ENCODE measurements around the gene PARP15. TPM values are rescaled to one million over a fixed set of nuclear protein-coding genes. Genes with fewer than 3 reads are reported as not detected.

PARP15 gene
- 10.8 and 12.1 TPM in 2 replicates for total RNA-seq

DNA sequence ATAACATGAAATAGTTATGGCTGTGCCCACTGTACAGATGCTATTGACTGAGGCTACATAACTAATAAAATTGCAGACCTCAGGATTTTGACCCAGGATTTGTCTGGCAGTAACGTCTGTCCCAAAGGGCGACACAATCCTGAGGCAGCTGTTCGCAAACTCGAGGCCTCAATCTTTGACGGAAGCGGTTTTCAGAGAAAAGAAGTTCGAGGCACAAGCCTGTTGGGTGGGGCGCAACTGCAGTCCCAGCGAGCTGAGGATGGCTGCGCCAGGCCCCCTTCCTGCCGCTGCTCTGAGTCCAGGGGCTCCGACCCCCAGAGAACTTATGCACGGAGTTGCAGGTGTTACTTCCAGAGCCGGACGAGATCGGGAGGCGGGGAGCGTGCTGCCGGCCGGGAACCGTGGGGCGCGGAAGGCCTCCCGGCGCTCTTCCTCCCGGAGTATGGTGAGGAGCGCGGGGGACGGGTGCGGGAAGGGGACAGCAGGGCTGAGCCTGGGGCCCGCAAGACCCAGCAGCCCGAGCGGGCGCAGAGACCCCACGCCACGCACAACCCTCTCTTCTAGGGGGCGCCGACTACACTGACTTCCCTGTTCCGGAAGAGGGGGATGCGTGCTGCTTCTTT is at the start of gene PARP15:
Gene PARP15, plus strand, starts transcription at position 242 of the 623 bp plus-strand sequence. Its CDS starts 18 bp downstream, at position 260.
- Mint-ChIP-seq H3K36me3 (ENCODE audit: low read depth) (peaks cover 50% of the 10 kb centered on the region), H3K27ac (peak within 1 kb of the TSS; percentile 98), H3K4me1 (peaks cover 54% of the 10 kb centered on the region), H3K9me3 (peaks cover 11% of the 10 kb centered on the region), H3K4me3 (peak within 1 kb of the TSS; percentile 89), H3K27me3 (no peaks in the 10 kb centered on the region)
- peak; percentile 85 for DNase-seq
- intact Hi-C loops (cut with micrococcal nuclease): loop anchor here (2.0 to 5.0 kb wide), 2 partner anchors 45 to 65 kb away; no protein-coding TSS in a partner anchor

DNA sequence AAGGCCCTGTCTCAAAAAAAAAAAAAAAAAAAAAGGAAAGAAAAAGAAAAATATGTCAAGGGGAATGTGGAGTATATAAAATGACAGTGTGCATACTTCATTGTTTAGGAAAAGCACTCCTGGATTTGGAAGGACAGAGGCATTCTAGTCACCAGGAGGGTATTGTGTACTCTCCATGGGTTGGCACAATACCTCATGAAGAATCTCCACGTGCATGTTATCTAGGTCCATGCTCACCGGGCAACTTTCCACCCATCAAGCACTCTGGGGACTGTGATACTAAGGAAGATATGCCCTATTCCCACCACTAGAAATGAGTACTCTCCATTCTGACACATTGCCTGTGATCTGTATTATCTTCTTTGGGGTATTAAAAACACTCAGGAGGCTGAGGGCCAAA is 47.3 kb upstream of the PARP15 start:
- Mint-ChIP-seq H3K27ac (peak overlapping the region; percentile 65), H3K4me3 (no peak overlapping the region), H3K36me3 (ENCODE audit: low read depth) (peaks cover 70% of the 10 kb centered on the region), H3K9me3 (no peaks in the 10 kb centered on the region), H3K27me3 (no peaks in the 10 kb centered on the region), H3K4me1 (peaks cover 32% of the 10 kb centered on the region)
- DNase-seq: peak; percentile 47
- intact Hi-C loops (cut with micrococcal nuclease): loop anchor here (5.0 kb wide), 1 partner anchor 47 kb away; the partner anchor contains the start of gene PARP15

DNA sequence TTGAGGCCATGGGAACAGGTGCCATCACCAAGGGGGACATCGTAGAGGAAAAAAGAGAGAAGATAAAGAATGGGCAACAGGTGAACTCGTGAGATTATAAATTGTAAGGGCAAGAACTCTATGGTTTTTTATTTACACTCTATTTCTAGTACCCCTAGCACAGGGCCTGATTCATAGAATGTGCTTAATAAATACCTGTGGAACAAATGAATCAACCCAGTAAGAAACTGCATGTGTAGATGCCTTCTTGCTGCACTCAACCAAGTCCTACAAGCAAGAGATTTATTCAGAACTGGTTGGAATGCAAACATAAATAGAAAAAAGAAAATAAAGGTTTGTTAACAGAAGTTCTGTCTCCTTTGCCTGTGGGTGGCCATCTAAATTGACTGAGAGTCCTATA is 44.0 kb upstream of the PARP15 start:
- no peaks in the 10 kb centered on the region for H3K27me3 Mint-ChIP-seq
- DNase-seq: no peak
- H3K4me1 Mint-ChIP-seq: peaks cover 42% of the 10 kb centered on the region
- intact Hi-C loops (cut with micrococcal nuclease): loop anchor here (2.0 to 5.0 kb wide), 3 partner anchors 31 to 117 kb away; partner anchors contain the start of genes DTX3L, PARP15, PARP9 and WDR5B
- H3K36me3 Mint-ChIP-seq (ENCODE audit: low read depth): peaks cover 74% of the 10 kb centered on the region
- H3K9me3 Mint-ChIP-seq: no peaks in the 10 kb centered on the region
- H3K27ac Mint-ChIP-seq: peak overlapping the region; percentile 63
- peak overlapping the region; percentile 28 for H3K4me3 Mint-ChIP-seq

DNA sequence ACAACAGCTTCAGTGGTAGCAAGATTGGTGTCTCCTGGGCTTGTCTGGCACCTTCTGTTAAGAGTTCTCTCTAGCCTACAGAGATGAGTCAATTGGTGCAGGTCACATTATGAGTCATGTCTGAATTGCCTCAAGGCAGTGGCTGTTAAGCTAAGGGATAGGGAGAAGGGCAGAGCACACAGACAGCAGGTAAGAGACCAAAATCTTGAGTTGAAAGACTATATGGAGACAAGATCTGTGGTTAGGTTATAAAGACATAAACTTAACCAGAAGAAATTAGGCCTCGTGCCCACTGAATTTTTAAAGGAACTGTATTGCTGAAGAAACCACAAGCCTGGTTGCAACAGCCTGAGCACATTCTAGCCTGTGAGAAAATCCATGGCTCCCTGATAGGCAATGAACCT is 43.5 kb upstream of the PARP15 start:
- intact Hi-C loops (cut with micrococcal nuclease): loop anchor here (1.0 to 5.0 kb wide), 9 partner anchors 20 to 141 kb away; partner anchors contain the start of genes DTX3L, KPNA1, PARP15 and PARP9
- H3K27me3 Mint-ChIP-seq: no peaks in the 10 kb centered on the region
- H3K4me1 Mint-ChIP-seq: peaks cover 46% of the 10 kb centered on the region
- H3K9me3 Mint-ChIP-seq: no peaks in the 10 kb centered on the region
- peak overlapping the region; percentile 63 for H3K27ac Mint-ChIP-seq
- peaks cover 76% of the 10 kb centered on the region for H3K36me3 Mint-ChIP-seq (ENCODE audit: low read depth)
- peak overlapping the region; percentile 9 for H3K4me3 Mint-ChIP-seq
- peak; percentile 81 for DNase-seq

DNA sequence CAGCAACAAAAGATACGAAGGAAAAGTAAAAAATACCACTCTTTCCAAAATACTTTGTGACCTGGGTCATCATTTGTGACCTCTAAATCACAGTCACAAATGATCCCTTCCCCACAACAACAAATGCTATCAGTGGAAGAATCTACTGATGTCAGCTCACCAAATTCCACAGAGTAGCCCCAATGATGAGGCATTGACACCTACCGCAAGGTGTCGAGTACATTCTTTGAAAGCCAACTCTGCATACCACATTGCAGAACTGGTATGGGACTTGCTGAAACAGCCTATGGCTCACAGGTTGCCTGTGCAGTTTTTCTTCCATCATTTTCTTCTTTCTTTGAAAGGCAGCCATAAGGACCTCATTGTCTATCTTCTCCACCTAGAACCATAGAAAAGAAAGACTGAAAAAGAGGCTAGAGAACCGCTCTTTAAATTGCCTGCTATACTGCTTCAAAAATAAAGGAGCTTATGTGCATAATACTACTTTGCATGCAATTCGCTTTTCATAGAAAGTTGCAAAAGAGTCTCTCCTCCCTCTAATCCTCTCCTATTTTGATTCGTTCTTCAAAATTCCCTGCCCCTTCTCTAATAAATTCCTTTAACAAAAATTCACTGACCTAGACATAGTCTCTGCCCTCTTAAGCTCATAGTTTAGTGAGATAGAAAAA is 41.4 kb upstream of the PARP15 start:
- peaks cover 80% of the 10 kb centered on the region for H3K36me3 Mint-ChIP-seq (ENCODE audit: low read depth)
- DNase-seq: no peak
- H3K27me3 Mint-ChIP-seq: no peaks in the 10 kb centered on the region
- no peak overlapping the region for H3K27ac Mint-ChIP-seq
- peaks cover 52% of the 10 kb centered on the region for H3K4me1 Mint-ChIP-seq
- intact Hi-C loops (cut with micrococcal nuclease): loop anchor here (2.0 kb wide), 3 partner anchors 75 to 143 kb away; no protein-coding TSS in a partner anchor
- H3K9me3 Mint-ChIP-seq: no peaks in the 10 kb centered on the region
- H3K4me3 Mint-ChIP-seq: no peak overlapping the region

DNA sequence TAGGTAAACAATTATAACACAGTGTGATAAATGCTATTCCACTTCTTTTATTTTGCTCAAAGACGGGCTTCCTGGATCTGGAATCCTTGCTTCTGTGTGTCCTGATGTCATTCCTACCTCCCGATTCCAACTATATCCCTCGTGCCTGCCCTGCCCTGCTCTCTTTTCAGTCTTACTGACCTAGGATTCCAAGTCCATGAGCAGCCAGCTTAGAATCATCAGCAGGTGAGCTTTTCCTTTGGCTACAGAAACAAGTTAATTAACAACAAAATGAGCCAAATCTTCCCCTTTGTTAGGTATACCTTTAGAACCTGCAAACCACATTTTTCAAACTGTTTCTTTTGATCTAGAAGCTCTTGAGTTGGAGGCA is 40.8 kb upstream of the PARP15 start:
- Mint-ChIP-seq H3K4me3 (no peak overlapping the region), H3K27ac (no peak overlapping the region), H3K36me3 (ENCODE audit: low read depth) (peaks cover 81% of the 10 kb centered on the region)

DNA sequence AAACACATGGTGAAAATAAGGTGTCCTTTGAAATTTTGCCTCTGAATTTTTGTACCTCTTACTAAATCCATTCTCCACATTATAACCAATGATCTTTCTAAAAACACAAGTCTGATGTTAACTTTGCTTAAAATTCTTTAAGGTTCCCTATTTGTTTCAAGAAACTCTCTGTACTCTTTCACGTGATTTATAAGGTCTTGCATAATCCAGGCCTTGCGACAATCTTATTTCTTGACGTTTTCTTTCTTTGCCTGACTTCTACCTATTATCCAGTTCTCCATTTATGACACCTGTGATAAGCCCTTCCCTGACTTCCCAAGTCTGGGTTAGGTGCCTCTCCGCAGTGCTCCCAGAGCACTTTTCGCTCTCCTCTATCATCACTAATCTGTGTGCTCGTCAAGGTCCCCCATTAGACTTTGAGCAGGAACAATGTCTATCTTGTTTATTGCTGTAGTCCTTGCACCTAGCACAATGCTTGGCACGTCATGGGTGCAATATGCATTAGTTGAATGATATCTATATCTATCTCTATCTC is 38.4 kb upstream of the PARP15 start:
- intact Hi-C loops (cut with micrococcal nuclease): no loop called here
- H3K27ac Mint-ChIP-seq: no peak overlapping the region
- DNase-seq: no peak
- H3K4me1 Mint-ChIP-seq: peaks cover 32% of the 10 kb centered on the region
- H3K36me3 Mint-ChIP-seq (ENCODE audit: low read depth): peaks cover 73% of the 10 kb centered on the region
- H3K4me3 Mint-ChIP-seq: no peak overlapping the region
- H3K27me3 Mint-ChIP-seq: no peaks in the 10 kb centered on the region
- no peaks in the 10 kb centered on the region for H3K9me3 Mint-ChIP-seq

More for the DNA sequence above, 40.8 kb upstream of the PARP15 start:
- no peak for DNase-seq
- intact Hi-C loops (cut with micrococcal nuclease): no loop called here
- H3K9me3 Mint-ChIP-seq: no peaks in the 10 kb centered on the region
- peaks cover 52% of the 10 kb centered on the region for H3K4me1 Mint-ChIP-seq
- H3K27me3 Mint-ChIP-seq: no peaks in the 10 kb centered on the region

DNA sequence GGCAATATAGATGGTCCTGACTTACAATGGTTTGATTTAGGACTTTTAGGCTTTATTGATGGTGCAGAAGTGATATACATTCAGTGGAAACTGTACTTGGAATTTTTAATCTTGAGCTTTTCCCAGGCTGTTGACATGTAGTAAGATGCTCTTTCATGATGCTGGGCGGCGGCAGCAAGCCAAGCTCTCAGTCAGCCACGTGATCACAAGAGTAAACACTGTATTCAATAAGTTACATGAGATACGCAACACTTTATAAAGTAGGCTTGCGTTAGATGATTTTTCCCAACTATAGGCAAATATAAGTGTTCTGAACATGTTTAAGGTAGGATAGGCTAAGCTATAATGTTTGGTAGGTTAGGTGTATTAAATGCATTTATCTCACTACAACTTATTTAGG is 31.3 kb upstream of the PARP15 start:
- Mint-ChIP-seq H3K4me3 (no peak overlapping the region), H3K27ac (no peak overlapping the region), H3K9me3 (no peaks in the 10 kb centered on the region), H3K27me3 (no peaks in the 10 kb centered on the region), H3K36me3 (ENCODE audit: low read depth) (peaks cover 74% of the 10 kb centered on the region), H3K4me1 (peaks cover 16% of the 10 kb centered on the region)
- no peak for DNase-seq
- intact Hi-C loops (cut with micrococcal nuclease): no loop called here

DNA sequence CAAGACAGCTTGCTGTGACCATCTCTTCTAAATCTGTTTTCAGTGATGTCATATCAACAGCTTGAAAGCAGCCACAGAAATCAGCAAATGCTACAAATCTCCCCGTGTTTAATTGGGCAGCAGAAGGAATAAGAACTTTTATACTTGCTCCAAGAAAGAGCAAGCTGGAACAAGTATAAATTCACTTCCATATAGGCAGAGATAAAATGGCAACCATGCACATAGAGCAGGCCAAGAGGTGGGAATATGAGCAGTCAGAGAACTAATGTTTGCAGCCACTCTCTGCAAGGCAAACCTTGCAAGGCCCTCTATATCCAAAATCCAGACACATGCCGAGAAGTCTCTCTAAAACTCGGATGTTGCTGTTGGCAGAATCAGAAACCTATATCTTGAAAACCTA is 29.4 kb upstream of the PARP15 start:
- intact Hi-C loops (cut with micrococcal nuclease): no loop called here
- peaks cover 83% of the 10 kb centered on the region for H3K36me3 Mint-ChIP-seq (ENCODE audit: low read depth)

DNA sequence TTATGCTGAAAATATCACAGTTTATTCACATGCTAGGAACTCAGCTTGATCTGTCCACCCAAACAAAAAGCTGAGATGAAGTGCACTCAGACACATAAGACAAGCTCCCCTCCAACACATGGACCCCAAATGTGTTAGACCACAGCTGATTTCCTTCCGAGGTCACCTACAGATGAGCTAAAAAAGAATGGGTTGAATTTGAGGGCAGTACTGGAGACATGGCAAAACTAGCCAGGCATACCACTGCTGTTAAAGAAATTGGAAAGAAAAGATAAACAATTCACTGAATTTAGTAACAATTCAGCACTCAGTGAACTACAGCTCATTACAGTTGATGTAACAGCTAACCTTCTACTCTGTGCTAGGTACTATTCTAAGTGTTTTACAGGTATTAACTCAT is 28.8 kb upstream of the PARP15 start:
- H3K4me1 Mint-ChIP-seq: peaks cover 19% of the 10 kb centered on the region
- H3K27me3 Mint-ChIP-seq: no peaks in the 10 kb centered on the region
- H3K4me3 Mint-ChIP-seq: no peak overlapping the region
- H3K27ac Mint-ChIP-seq: peak overlapping the region; percentile 23
- intact Hi-C loops (cut with micrococcal nuclease): no loop called here
- peaks cover 82% of the 10 kb centered on the region for H3K36me3 Mint-ChIP-seq (ENCODE audit: low read depth)
- no peaks in the 10 kb centered on the region for H3K9me3 Mint-ChIP-seq
- DNase-seq: no peak

More for the DNA sequence above, 29.4 kb upstream of the PARP15 start:
- Mint-ChIP-seq H3K27ac (no peak overlapping the region), H3K9me3 (no peaks in the 10 kb centered on the region), H3K4me1 (peaks cover 15% of the 10 kb centered on the region), H3K27me3 (no peaks in the 10 kb centered on the region), H3K4me3 (no peak overlapping the region)
- no peak for DNase-seq

DNA sequence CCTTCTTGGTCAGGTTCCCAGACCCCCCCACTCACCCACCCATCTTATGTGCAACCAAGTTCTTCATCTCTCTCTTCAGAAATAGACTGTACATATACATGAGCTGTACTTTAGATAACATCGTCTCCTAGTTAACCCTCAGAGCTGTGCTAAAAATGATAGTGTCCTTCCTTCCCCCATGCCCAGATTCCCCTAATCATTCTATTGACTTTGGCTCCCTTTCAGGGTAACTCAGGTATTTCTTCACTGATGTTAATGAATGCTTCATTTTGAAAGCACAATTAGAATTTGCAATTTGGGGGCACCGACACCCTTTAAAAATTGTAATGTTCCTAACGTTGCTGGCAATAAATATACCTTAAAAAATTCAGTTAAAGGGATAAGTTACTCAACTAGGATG is 24.3 kb upstream of the PARP15 start:
- Mint-ChIP-seq H3K36me3 (ENCODE audit: low read depth) (peaks cover 83% of the 10 kb centered on the region), H3K27me3 (no peaks in the 10 kb centered on the region), H3K4me3 (no peak overlapping the region), H3K27ac (no peak overlapping the region), H3K4me1 (peaks cover 35% of the 10 kb centered on the region), H3K9me3 (no peaks in the 10 kb centered on the region)
- intact Hi-C loops (cut with micrococcal nuclease): no loop called here
- DNase-seq: no peak

DNA sequence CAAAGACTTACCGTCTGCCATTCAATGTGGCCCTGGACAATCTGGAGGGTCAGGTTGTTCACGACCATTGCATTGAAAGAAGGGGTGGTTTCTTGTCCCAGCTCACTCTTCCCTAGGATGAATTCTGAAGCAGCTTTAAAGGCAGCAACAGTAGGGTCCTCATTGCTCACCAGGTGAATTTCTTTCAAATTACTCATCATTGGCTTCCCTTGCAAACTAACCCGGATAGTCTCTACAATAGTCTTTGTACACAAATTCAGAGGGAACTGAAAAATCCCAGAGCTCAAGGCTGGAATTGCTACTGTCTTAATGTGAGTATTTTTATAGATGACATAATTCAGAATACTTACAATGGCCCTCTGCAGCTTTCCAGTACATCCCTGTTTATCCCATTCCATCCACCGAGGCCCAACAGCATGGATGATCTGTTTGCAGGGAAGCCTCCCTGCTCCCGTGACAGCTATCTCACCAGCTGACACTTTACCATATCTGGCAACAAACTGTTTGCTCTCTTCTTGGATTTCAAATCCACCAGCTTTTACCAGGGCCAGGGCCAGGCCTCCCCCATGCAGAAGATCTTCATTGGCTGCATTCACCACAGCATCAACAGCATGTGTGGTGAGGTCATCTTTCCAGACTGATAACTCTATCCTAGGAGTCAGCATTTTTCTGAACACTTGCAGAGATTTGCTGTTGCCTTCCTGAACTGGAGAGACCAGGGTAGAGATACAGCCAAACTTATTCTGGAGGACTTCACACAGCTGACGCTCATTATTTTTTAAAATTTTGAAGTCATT is 22.0 kb upstream of the PARP15 start:
- intact Hi-C loops (cut with micrococcal nuclease): no loop called here
- Mint-ChIP-seq H3K27ac (peak overlapping the region; percentile 70), H3K27me3 (no peaks in the 10 kb centered on the region), H3K4me1 (peaks cover 45% of the 10 kb centered on the region), H3K4me3 (peak overlapping the region; percentile 8), H3K9me3 (no peaks in the 10 kb centered on the region), H3K36me3 (ENCODE audit: low read depth) (peaks cover 76% of the 10 kb centered on the region)
- no peak for DNase-seq

DNA sequence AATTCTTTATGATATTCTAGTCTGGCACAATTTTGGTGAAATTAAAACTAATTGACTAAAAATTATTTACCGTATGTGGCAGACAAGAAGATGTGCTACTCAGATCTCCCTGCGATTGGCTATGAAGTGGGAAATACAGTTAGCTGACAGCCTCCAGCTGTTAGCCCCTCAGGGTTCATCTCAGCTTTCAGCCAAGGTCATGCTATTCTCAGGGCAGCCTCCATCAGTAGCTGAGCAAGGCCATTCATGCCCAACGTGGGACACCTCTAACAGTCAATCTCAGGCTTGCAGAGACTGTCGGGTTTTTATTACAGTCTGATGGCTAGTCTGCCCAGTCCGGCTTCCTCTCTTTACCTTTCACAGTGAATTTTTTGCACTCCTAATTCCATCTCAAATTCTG is 20.1 kb upstream of the PARP15 start:
- Mint-ChIP-seq H3K27ac (no peak overlapping the region), H3K4me1 (peaks cover 52% of the 10 kb centered on the region), H3K27me3 (no peaks in the 10 kb centered on the region), H3K36me3 (ENCODE audit: low read depth) (peaks cover 69% of the 10 kb centered on the region), H3K4me3 (no peak overlapping the region), H3K9me3 (no peaks in the 10 kb centered on the region)
- intact Hi-C loops (cut with micrococcal nuclease): no loop called here
- DNase-seq: no peak

All from activated CD4-positive, alpha-beta T cell treated with anti-CD3 and anti-CD28 coated beads, Interleukin-2, amount 10 ng/mL, durations not matched to agents 24 days and 14 days (primary cell).